Testis (tissue), 2 donors: ENCODE results near the gene PKD2.

ENCODE experiments used
- POLR2A ChIP-seq: fragments of 450-650 bp; IDR thresholded peaks from one replicate; pipeline ENCODE4 v1.6.1; 2017; ENCODE audit warnings: antibody characterized with exemption, mild to moderate bottlenecking, moderate library complexity
- TF ChIP-seq, protein P1 (sequence below), 3 experiments: fragments of 450-650 bp in 2 of 3; fragments of 200-600 bp in 1 of 3; sonication (generic) in 1 of 3; IDR thresholded peaks; one replicate each; pipeline ENCODE4 v1.5.1; 2016 to 2019; ENCODE audit warnings: antibody characterized with exemption in 3 of 3, mild to moderate bottlenecking in 2 of 3, moderate library complexity in 1 of 3

DNA sequence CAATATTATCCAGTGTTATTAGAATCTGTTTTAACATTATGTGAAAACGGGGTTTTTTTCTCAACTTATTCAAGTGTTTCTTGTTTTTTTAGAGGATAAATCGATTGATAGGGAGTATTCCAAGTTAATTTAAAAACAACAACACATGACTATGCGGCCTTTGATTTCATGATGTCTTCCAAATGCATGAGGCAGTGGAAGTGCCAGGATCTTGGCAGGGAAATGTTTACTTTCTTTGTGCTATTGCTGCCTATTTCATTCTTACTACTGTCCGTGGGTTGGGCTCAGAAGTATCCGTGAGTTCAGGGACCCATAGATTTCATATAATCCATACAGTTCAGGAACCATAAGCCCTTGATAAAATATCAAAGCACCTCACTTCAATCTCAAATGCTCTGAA, 86.4 kb downstream of the PKD2 start:
- TF ChIP-seq, protein P1, sequence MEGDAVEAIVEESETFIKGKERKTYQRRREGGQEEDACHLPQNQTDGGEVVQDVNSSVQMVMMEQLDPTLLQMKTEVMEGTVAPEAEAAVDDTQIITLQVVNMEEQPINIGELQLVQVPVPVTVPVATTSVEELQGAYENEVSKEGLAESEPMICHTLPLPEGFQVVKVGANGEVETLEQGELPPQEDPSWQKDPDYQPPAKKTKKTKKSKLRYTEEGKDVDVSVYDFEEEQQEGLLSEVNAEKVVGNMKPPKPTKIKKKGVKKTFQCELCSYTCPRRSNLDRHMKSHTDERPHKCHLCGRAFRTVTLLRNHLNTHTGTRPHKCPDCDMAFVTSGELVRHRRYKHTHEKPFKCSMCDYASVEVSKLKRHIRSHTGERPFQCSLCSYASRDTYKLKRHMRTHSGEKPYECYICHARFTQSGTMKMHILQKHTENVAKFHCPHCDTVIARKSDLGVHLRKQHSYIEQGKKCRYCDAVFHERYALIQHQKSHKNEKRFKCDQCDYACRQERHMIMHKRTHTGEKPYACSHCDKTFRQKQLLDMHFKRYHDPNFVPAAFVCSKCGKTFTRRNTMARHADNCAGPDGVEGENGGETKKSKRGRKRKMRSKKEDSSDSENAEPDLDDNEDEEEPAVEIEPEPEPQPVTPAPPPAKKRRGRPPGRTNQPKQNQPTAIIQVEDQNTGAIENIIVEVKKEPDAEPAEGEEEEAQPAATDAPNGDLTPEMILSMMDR (IDR thresholded peaks at IDR 0.05) = no peak
- TF ChIP-seq POLR2A = no peak
